ENCODE data around the gene CDHR5. TPM values are rescaled to one million over a fixed set of nuclear protein-coding genes. Genes with fewer than 3 reads are reported as not detected.

Gene CDHR5
- total RNA-seq, 4 donors from 2014 or later: 0.26 to 0.55 (median 0.29) TPM; not detected in 1

GRCh38 chr11:615504-616319, 9.0 kb downstream of the CDHR5 start, which contains the start of gene IRF7:
Gene IRF7, minus strand, starts transcription at chr11:615950. Its CDS starts 586 bp downstream, at chr11:615364.
- TF ChIP-seq POLR2A (IDR thresholded peaks at IDR 0.05): peak; percentile 66 to 68
- TF ChIP-seq, protein P1, sequence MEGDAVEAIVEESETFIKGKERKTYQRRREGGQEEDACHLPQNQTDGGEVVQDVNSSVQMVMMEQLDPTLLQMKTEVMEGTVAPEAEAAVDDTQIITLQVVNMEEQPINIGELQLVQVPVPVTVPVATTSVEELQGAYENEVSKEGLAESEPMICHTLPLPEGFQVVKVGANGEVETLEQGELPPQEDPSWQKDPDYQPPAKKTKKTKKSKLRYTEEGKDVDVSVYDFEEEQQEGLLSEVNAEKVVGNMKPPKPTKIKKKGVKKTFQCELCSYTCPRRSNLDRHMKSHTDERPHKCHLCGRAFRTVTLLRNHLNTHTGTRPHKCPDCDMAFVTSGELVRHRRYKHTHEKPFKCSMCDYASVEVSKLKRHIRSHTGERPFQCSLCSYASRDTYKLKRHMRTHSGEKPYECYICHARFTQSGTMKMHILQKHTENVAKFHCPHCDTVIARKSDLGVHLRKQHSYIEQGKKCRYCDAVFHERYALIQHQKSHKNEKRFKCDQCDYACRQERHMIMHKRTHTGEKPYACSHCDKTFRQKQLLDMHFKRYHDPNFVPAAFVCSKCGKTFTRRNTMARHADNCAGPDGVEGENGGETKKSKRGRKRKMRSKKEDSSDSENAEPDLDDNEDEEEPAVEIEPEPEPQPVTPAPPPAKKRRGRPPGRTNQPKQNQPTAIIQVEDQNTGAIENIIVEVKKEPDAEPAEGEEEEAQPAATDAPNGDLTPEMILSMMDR (IDR thresholded peaks at IDR 0.05): peak in 1 of 4 experiments; percentile 1
- H3K9me3 ChIP-seq: no peaks in the 10 kb centered on the region
- no peaks in the 10 kb centered on the region for H3K27me3 ChIP-seq
- no peaks in the 10 kb centered on the region for H3K36me3 ChIP-seq
- peak within 1 kb of the TSS; percentile 88 to 91 for H3K27ac ChIP-seq
- peaks cover 0 to 7% of the 10 kb centered on the region in 2 donors for H3K4me1 ChIP-seq
- DNase-seq: peak; percentile 92
- intact Hi-C loops (cut with DNase I; ENCODE audit: low total_unique reads): no loop called here
- H3K4me3 ChIP-seq: peak within 1 kb of the TSS; percentile 69 to 87

GRCh38 chr11:614623-615503, 9.9 kb downstream of the CDHR5 start:
- H3K4me1 ChIP-seq: peaks cover 0 to 7% of the 10 kb centered on the region in 2 donors
- peak in 1 of 2 donors; percentile 35 for DNase-seq
- TF ChIP-seq, protein P1 (IDR thresholded peaks at IDR 0.05): no peak
- no peak for TF ChIP-seq POLR2A (IDR thresholded peaks at IDR 0.05)
- no peaks in the 10 kb centered on the region for H3K9me3 ChIP-seq
- intact Hi-C loops (cut with DNase I; ENCODE audit: low total_unique reads): no loop called here
- peak overlapping the region; percentile 88 to 91 for H3K27ac ChIP-seq
- no peaks in the 10 kb centered on the region for H3K27me3 ChIP-seq
- H3K4me3 ChIP-seq: peak overlapping the region; percentile 69 to 87
- H3K36me3 ChIP-seq: no peaks in the 10 kb centered on the region

DNA sequence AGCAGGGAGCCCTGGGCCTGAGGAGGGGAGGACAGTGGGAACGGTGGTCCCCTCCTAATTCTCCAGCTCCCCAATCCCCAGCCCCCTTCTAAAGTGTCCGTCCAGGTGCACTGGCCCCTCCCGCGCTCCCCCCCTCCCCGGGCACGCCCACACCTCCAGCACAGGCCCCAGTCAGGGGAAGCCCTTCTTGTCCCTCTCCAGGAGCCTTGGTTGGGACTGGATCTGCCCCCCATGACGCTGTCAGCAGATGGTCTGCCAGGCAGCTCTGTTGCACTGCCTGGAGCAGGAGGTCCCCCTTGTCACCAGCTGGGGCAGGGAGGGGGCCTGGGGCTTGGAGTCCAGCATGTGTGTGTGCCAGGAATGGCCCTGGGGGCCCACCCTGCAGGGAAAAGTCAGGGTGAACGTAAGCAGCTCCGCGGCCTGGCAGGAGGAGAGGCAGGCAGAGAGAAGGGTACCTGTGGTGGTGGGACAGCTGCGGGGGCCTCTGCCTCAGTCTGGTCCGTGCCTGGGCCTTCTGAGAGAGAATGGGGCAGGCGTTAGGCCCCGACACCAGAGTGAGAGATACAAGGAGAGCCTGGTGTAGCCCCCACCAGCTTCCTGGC, 10.6 kb downstream of the CDHR5 start:
- Histone ChIP-seq H3K36me3 (no peaks in the 10 kb centered on the region), H3K27ac (no peak overlapping the region), H3K9me3 (no peaks in the 10 kb centered on the region), H3K4me1 (peaks cover 0 to 7% of the 10 kb centered on the region in 2 donors), H3K4me3 (no peak overlapping the region), H3K27me3 (no peaks in the 10 kb centered on the region)
- peak in 1 of 2 donors; percentile 22 for DNase-seq
- no peak for TF ChIP-seq POLR2A (IDR thresholded peaks at IDR 0.05)
- TF ChIP-seq, protein P1 (IDR thresholded peaks at IDR 0.05): no peak
- intact Hi-C loops (cut with DNase I; ENCODE audit: low total_unique reads): no loop called here

DNA sequence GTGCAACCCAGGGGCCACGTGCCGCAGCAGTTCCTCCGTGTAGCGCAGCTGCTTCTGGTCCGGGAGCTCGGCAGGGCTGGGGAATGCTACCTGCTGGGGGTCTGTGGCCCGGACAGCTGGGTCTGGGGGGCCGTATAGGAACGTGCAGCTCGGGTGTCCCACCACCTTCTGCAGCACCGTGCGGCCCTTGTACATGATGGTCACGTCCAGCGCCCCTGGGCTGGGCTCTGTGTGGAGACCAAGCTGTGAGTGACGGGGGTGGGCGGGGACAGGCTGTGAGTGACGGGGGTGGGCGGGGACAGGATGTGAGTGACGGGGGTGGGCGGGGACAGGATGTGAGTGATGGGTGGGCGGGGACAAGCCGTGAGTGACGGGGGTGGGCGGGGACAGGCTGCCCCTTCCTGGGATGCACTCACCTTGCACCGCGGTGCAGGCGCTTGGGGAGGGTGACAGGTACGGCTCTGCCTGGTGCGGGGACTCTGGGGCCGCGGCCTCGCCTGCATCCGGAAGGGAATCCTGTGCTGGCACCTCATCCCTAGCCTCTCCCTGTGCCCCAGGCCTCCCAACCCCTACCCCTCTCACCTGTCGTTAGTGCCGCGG, 11.3 kb downstream of the CDHR5 start:
- Histone ChIP-seq H3K27me3 (no peaks in the 10 kb centered on the region), H3K27ac (no peak overlapping the region), H3K4me1 (peaks cover 0 to 7% of the 10 kb centered on the region in 2 donors), H3K36me3 (no peaks in the 10 kb centered on the region), H3K9me3 (no peaks in the 10 kb centered on the region), H3K4me3 (no peak overlapping the region)
- peak in 1 of 2 donors; percentile 23 for DNase-seq
- intact Hi-C loops (cut with DNase I; ENCODE audit: low total_unique reads): no loop called here
- TF ChIP-seq POLR2A (IDR thresholded peaks at IDR 0.05): no peak
- TF ChIP-seq, protein P1 (IDR thresholded peaks at IDR 0.05): no peak
